GM19351 (cell line): ENCODE results near the gene TMEM40.
"Not testable (repeated sequence)": the region's sequence is repeated elsewhere in the genome, so short reads cannot be mapped to it uniquely, and the experiment has no call there.

Experiments
- ATAC-seq: cut with Tn5 transposase; IDR thresholded peaks from one replicate; pipeline ENCODE4 v1.9.1; 2021; ENCODE audit warnings: mild to moderate bottlenecking, moderate library complexity; ENCODE audit not compliant: unreplicated experiment

Gene TMEM40

GRCh38 chr3:12752809-12753208 lies 6.2 kb downstream of the TMEM40 start:
- ATAC-seq: no peak

DNA sequence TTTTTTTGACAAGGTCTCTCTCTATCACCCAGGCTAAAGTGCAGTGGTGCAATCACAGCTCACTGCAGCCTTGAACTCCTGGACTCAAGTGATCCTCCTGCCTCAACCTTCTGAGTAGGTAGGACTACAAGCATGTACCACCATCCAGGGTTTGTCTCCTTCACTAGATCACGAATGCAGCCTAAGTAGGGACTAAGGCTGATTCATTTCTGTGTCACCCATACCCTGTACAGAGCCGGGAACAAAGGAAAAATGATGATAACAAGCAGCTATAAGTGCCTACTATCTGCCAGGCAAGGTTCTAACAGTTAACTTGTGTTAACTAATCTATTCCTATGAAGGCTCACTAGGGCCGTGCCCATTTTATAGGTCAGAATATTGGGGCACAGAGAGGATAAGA lies 7.0 kb downstream of the TMEM40 start:
- no peak for ATAC-seq

GRCh38 chr3:12751571-12751970 lies 7.5 kb downstream of the TMEM40 start:
- no peak for ATAC-seq

DNA sequence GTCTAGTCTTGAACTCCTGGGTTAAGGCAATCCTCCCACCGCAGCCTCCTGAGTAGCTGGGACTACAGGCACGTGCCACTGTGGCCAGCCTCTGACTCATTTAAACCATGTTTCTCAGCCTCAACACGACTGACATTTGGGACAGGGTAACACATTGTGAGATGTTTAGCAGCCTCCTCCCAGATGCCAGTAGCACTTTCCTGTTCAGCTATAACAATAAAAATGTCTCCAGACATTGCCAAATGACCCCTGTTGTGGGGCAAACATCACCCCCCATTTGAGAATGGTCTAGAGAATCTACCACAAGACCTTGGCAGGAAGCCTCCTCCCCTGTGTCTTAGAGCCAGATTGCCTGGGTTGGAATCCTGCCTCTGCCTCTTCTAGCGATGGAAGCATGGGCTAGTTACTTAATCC lies 8.4 kb downstream of the TMEM40 start:
- peak; percentile 55 for ATAC-seq

GRCh38 chr3:12750223-12750622 lies 8.8 kb downstream of the TMEM40 start:
- peak; percentile 4 for ATAC-seq

- no peak for ATAC-seq
Observed at GRCh38 chr3:12748477-12748876, 10.6 kb downstream of the TMEM40 start.

GRCh38 chr3:12746419-12746818 lies 12.6 kb downstream of the TMEM40 start:
- ATAC-seq: no peak

GRCh38 chr3:12744326-12744725 lies 14.7 kb downstream of the TMEM40 start:
- no peak for ATAC-seq

GRCh38 chr3:12743583-12743982 lies 15.5 kb downstream of the TMEM40 start:
- no peak for ATAC-seq

DNA sequence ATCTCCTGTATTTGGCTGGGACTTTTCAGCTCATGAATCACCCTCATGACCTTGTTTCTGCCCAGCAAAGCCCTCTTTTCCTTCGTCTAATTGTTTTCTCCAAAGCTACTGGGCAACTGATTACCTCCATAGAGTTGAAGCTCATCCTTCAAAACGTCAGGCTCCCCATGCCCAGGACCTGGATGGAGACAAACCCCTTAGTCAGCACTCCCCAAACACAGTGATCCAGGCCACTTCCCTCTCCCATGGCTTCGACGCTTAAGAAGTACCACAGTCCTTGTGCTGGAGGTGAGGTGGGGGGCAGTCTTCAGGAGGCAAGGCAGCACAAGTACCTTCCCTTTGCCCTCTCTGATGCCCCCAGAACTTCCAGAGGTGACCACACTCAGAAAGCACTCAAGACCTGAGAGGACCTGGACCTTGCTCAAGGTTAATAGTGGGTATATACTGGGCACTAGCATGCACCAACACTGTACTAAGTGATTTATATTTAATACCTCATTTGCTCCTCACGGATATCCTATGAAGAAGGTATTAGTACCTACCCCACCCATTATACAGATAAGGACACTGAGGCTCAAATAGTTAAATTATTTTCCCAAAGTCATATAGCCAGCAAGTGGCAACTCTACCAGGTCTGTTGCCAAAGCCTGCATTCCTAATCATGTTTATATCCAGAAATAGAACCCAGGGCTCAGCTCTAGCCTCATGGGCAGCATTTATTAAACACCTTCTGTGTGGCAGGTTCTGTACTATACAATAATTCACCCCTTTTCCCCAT lies 16.5 kb downstream of the TMEM40 start:
- ATAC-seq: no peak

DNA sequence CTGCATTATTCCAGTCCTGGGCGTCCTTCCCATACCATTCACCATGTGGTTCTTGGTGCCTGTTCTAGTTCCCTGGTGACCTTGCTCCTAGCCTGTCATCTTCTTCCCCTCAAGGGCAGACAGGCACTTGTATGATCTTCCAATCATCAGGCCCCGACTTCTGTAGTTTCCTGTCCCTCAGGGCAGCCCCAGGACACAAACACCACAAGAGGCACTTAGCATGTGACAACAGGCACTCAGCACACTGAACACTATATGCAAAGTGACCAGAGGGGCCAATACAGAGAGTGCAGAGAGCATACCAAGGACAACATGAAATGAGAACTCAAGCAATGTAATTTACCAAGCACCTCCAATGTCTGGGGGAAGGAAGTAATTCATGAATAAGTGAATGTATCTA lies 17.9 kb downstream of the TMEM40 start:
- peak; percentile 77 for ATAC-seq

- no peak for ATAC-seq
Observed at GRCh38 chr3:12737833-12738232, 21.2 kb downstream of the TMEM40 start.

- ATAC-seq: no peak
Observed at GRCh38 chr3:12737319-12737718, 21.7 kb downstream of the TMEM40 start.

- no peak for ATAC-seq
Observed at GRCh38 chr3:12734960-12735359, 24.1 kb downstream of the TMEM40 start.

DNA sequence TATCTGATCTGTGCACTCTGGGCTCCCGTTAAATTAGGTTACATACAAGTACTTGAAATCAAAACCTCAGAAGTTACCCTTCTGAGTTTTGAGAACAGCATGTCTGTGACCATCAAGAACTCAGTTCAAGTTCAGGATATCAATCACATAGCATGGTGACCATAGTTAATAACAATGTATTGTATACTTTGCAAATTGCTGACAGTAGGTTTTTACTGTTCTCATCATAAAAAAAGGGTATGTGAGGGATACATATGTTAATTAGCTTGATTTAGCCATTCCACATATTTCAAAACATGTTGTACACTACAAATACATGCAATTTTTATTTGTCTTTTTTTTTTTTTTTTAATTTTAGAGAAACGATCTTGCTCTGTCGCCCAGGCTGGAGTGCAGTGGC lies 25.5 kb downstream of the TMEM40 start:
- ATAC-seq: no peak

DNA sequence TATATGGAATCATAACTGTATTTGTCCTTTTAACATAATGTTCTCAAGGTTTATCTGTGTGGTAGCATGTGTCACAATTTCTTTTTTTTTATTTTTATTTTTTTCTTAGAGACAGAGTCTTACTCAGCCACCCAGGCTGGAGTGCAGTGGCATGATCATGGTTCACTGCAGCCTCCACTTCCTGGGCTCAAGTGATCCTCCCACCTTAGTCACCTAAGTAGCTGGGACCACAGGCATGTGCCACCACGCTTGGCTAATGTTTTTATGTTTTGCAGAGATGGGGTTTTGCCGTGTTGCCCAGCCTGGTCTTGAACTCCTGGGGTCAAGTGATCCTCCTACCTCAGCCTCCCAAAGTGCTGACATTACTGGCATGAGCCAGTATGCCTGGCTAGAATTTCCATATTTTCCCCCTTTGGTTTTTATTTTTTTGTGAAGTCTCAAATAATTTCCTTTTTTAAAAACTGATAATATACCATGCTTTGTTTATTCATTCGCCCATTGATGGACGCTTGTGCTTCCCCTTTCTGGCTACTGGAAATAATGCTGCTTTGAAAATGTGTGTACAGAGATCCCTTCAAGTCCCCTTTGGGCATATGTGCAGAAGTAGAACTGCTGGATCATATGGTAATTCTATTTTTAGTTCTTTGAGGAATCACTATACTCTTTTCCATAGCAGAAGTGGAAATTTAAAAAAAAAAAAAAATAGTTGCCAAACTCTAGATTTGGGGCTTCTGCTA lies 28.4 kb downstream of the TMEM40 start:
- ATAC-seq: no peak

DNA sequence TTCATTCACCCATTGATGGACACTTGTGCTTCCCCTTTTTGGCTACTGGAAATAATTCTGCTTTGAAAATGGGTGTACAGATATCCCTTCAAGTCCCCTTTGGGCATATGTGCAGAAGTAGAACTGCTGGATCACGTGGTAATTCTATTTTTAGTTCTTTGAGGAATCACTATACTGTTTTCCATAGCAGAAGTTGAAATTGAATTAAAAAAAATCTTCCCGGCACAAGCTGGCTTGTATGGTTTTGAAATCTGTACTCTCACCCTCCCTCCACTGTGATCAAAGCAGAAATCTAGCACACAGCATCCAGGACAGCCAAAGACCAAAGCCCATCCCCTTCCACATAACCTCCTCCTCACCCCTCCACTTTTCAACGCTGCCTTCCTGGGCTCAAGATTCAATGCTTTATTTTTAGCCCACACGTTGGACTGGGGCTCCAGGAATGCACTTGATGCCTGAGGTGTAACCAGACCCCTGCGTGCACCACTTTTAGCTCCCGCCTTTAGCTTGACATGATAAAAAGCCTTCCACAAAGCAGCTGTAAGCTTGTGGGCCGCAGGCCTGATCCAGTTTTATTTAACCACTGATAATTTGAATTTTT lies 29.9 kb downstream of the TMEM40 start:
- ATAC-seq: no peak

DNA sequence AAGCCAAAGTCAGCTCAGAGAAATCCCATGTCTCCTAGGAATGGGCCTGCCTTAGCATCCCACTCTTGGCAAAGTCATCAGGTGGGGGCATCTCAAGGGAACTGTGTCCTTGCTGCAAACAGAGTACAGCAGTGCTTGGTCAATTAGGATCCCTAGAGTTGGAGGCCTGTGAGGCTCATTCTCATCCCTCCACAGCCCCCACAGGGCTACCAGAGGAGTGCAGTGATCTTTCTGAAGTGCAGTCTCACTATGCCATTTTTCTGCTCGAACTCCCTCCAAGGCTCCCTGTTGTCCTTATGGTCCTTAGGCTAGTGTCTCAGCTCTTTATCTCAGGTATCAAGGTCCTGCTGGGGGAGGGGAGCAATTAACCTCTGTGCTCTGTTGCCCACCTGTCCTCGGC lies 31.1 kb downstream of the TMEM40 start:
- no peak for ATAC-seq

DNA sequence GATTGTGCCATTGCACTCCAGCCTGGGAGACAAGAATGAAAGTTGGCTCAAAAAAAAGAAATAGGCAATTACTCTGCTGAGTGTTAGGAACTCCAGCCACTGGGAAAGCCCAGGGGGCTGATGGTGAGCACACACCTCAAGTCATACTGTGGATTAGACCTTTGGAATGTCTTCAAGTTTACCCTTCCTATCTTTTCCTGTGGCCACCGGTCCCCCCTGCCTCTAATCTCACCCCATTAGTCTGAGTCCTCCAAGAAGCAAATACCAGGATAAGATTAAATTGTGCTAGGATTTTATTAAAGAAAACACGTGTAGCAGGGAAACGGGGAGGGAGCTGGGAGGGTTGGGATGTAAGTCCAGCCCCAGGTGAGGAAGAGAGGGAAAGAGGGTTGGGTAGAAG lies 31.6 kb downstream of the TMEM40 start:
- ATAC-seq: no peak

DNA sequence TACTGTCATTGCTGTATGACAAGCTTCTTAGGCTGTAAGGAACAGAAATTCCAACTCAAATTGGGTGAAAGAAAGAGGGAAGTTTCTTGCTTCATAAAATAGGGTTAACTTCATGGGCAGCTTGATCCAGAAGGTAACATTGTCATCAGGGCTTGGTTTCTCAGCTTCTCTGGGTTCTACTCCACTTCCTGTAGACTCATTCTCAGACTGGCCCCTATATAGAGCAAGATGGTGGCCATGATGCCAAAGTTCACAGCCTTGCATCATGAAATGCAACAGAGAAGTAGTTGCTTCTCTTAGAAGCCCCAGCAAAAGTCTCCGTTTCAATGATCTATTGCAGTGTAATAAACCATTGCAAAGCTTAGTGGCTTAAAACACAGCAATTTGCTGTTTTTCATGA lies 33.6 kb downstream of the TMEM40 start:
- no peak for ATAC-seq

DNA sequence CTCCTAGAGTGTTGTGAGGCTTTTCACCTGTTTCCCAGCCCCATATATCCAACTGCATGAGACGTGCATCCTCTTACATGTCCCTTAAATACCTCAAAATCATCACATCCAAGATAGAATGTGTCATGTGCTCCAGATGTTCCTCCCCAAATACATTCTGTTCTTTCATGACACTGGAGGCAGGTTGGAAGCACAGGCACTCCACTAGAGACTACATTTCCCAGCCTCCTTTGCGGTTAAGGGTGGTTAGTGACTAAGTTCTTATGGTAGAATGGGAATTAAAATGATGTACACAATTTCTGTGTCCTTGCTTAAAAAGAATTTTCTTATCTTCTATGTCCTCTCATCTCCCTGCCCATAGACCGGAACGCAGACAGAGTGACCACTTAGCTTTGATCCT lies 34.3 kb downstream of the TMEM40 start:
- ATAC-seq: no peak

DNA sequence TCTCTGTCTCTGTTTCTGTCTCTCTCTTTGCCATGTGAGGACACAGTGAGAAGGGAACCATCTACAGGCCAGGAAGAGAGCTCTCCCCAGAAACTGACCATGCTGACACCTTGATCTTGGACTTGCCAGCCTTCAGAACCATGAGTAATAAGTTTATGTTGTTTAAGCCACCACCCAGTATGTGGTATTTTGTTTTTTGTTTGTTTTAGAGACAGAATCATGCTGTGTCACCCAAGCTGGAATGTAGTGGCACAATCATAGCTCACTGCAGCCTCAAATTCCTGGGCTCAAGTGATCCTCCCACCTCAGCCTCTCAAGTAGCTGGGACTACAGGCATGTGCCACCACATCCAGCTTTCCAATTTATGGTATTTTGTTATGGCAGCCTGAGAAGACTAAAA lies 35.7 kb downstream of the TMEM40 start:
- not testable (repeated sequence) for ATAC-seq
